IPS-NIHi7 (cell line): ENCODE results near the gene CDKN3.

Source experiments
- DNase-seq: peaks from one replicate; pipeline ENCODE4 v3.0.0; 2012; ENCODE audit warnings: mixed read lengths; ENCODE audit errors: extremely low spot score

CDKN3 gene

GRCh38 chr14:54396493-54397335 lies at the start of gene CDKN3:
Gene CDKN3 (plus strand): TSS chr14:54397007. CDS start chr14:54397069, 62 bp downstream.
- peak; percentile 98 for DNase-seq

GRCh38 chr14:54347044-54347443 lies 49.8 kb upstream of the CDKN3 start:
- DNase-seq: no peak

DNA sequence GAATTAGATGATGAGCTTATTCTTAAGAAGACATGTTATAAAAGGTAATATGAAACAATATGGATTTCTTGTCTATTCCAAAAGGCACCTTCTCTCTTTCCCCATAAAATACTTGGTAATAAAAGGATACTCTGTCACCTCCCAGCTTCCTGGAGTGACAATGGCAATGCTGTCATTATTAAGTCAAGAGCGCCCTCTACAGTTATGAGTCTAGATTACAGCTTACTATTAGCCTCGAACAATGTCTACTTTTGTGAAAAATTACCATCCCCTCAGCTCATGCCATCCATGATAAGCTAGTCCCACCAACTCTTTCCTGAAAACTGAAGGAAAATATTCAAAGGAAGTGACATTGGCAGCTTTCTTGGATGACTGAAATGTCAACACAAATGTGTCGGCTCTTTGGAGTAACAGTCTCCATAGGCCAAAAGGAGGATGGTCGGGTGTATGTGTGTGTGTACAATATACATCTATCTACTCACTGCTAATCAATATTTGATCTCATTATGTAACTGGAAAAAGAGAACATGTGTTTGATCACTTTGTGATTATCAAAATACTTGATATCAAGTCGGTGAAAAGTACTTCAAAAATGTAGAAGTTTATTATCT lies 48.7 kb upstream of the CDKN3 start:
- peak; percentile 59 for DNase-seq

GRCh38 chr14:54348923-54349620 lies 47.7 kb upstream of the CDKN3 start:
- DNase-seq: no peak

- DNase-seq: no peak
Measured at GRCh38 chr14:54349713-54350112, 47.1 kb upstream of the CDKN3 start.

- DNase-seq: no peak
Measured at GRCh38 chr14:54350203-54350602, 46.6 kb upstream of the CDKN3 start.

GRCh38 chr14:54353266-54353665 lies 43.5 kb upstream of the CDKN3 start:
- no peak for DNase-seq

GRCh38 chr14:54353694-54354093 lies 43.1 kb upstream of the CDKN3 start:
- no peak for DNase-seq

DNA sequence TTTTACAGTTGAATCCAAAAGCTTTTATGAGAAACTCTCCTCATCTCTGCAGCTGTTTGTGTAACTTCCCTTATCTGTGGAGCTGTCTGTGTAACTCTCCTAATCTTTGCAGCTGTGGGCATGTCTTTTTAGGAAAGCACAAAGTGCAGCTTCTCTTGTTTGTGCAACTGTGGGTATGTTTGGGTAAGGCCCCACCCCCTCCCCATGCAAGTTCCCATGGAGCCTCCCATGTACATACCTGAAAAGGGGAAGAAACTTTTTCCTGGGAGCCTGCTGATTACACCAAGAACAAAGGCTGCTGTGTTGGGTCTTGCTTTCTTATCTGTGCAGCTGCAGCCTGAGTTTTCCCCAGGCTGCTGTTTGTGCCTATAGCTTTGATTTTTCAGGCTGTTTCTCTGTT lies 42.7 kb upstream of the CDKN3 start:
- DNase-seq: no peak

- no peak for DNase-seq
Measured at GRCh38 chr14:54354968-54355641, 41.7 kb upstream of the CDKN3 start.

GRCh38 chr14:54355698-54356097 lies 41.1 kb upstream of the CDKN3 start:
- DNase-seq: no peak

GRCh38 chr14:54356172-54356571 lies 40.6 kb upstream of the CDKN3 start:
- no peak for DNase-seq

GRCh38 chr14:54360667-54361066 lies 36.1 kb upstream of the CDKN3 start:
- no peak for DNase-seq

GRCh38 chr14:54362089-54362504 lies 34.7 kb upstream of the CDKN3 start:
- DNase-seq: peak; percentile 58

GRCh38 chr14:54362759-54363437 lies 33.9 kb upstream of the CDKN3 start:
- no peak for DNase-seq

DNA sequence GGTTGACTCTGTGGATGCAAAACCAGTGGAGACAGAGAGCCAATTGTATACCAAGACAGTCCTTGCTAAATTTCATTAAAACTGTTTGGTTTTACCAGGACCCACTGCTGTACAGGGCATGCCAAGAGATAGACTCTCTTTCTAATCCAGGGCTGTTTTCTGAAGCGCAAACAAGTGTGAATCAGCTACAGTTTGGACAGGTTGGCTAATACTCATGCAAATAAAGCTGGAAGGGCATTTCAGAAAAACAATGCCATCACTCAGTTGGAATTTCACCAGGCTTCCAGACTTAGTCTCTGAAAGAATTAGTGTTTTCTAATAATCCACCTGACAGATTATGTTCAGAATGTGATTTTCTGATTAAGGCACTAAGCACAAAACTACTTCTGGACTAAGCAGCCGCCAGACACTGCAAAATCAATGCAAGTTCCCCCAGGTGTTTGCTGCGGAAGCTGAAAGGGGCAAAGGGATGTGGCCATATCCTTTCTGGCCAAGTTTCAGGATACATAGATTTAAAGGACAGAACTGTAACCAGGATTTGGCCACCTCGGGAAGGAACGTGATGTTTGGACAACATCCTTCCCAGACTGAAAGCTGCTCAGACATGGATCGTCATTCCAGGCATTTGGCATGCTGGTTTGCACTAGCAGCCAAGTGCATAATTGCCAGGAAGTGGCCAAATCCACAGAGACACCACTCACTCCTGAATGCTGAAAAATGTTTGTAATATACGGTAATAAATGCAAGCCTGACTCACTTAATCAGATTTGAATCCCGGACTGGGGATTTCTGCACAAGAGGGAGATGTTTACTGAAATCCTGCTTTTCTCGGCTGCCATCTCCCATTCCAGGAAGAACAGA lies 32.0 kb upstream of the CDKN3 start:
- DNase-seq: no peak

GRCh38 chr14:54366736-54367735 lies 29.8 kb upstream of the CDKN3 start:
- peak; percentile 76 for DNase-seq

DNA sequence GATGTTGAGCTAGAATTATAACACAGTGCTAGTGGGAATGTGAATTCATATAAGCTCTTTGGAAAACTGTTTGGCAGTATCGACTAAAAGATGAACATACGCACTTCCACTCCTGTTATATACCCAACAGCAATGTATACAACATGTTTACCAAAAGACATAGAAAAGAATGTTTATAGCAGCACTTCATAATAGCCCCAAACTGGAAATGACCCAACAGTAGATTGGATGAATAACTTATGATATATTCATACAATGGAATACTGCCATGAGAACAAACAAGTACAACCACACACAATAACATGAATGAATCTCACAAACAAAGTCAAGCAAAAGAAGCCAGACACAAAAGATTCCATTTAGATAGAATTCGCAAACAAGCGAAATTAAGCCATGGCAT lies 28.5 kb upstream of the CDKN3 start:
- DNase-seq: no peak

DNA sequence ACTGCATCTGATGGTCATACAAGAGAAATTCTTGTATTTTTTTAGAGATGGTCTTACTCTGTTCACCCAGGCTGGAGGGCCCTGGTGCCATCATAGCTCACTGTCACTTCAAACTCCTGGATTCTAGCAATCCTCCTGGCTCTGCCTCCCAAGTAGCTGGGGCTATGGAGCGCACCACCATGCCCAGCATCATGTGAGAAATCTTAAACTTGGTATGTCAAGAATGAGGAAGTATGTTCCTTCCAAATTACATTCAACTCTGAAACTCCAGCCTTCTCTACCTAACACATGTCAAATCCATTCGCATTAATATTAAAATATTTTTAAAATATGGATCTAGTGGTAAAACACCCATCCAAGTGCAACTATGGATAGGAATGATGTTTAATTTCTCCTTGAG lies 27.5 kb upstream of the CDKN3 start:
- DNase-seq: no peak
